Naive thymus-derived CD4-positive, alpha-beta T cell (primary cell): ENCODE results near the gene TLR3. TPM values are rescaled to one million over a fixed set of nuclear protein-coding genes. Genes with fewer than 3 reads are reported as not detected.

Experiments used
- ATAC-seq: fragments of 150-1000 bp; cut with Tn5 transposase; 2 replicates; pipeline ENCODE4 v1.10.0; 2021; ENCODE audit warnings: mild to moderate bottlenecking, moderate library complexity
- CTCF ChIA-PET: fragments of 350-600 bp; sonication (Branson Sonifier 250); formaldehyde crosslinking; loops from one replicate; lab custom pipeline; 2021; ENCODE audit warnings: antibody characterized with exemption; lab: Charles Lee
- POLR2A ChIA-PET: fragments of 350-600 bp; sonication (Branson Sonifier 250); formaldehyde crosslinking; loops from one replicate; lab custom pipeline; 2021; ENCODE audit warnings: antibody characterized with exemption, inconsistent platforms; lab: Charles Lee
- DNase-seq, 9 donors: peaks; one replicate each; pipeline versions ENCODE4 v3.0.0 to v3.0.0-alpha.2; 2020 to 2022; ENCODE audit warnings: mixed read lengths in 1 of 9
- H3K27ac ChIP-seq: one replicate; pipeline ENCODE4 v1.7.0; 2013; ENCODE audit warnings: mild to moderate bottlenecking, low read depth, low read length, moderate library complexity
- H3K27me3 ChIP-seq, 2 donors: one replicate each; pipeline ENCODE4 v1.7.0; 2013; ENCODE audit warnings: low read length in 2 of 2, mild to moderate bottlenecking in 2 of 2, moderate library complexity in 2 of 2; ENCODE audit not compliant: control insufficient read depth in 2 of 2, insufficient read depth in 2 of 2
- H3K36me3 ChIP-seq, 3 experiments: 1 replicate in 2 of 3; 2 replicates in 1 of 3; pipeline ENCODE4 v1.7.0; 2013; ENCODE audit warnings: low read length in 3 of 3, mild to moderate bottlenecking in 3 of 3, moderate library complexity in 1 of 3; ENCODE audit not compliant: insufficient read depth in 3 of 3, control insufficient read depth in 2 of 3
- H3K4me1 ChIP-seq, 2 donors: one replicate each; pipeline ENCODE4 v1.7.0; 2013; ENCODE audit warnings: low read length in 2 of 2, mild to moderate bottlenecking in 2 of 2, moderate library complexity in 1 of 2; ENCODE audit not compliant: control insufficient read depth in 2 of 2, insufficient read depth in 2 of 2
- H3K4me3 ChIP-seq: 2 replicates; pipeline ENCODE4 v1.7.0; 2013; ENCODE audit warnings: mild to moderate bottlenecking, low read length
- H3K9me3 ChIP-seq, 3 experiments: 1 replicate in 2 of 3; 2 replicates in 1 of 3; pipeline ENCODE4 v1.7.0; 2013; ENCODE audit warnings: low read length in 3 of 3; ENCODE audit not compliant: control insufficient read depth in 2 of 3
- H3K27ac Mint-ChIP-seq, 9 donors: one replicate each; pipeline ENCODE4 v1.8.0; 2020 to 2022; ENCODE audit warnings: mixed read lengths in 9 of 9, mild to moderate bottlenecking in 8 of 9, moderate library complexity in 5 of 9, inconsistent platforms in 2 of 9
- H3K27me3 Mint-ChIP-seq, 5 donors: one replicate each; pipeline ENCODE4 v1.8.0; 2021 to 2022; ENCODE audit warnings: mixed read lengths in 5 of 5, mild to moderate bottlenecking in 1 of 5
- H3K36me3 Mint-ChIP-seq, 5 donors: one replicate each; pipeline ENCODE4 v1.8.0; 2020 to 2022; ENCODE audit warnings: mixed read lengths in 5 of 5, mild to moderate bottlenecking in 3 of 5, inconsistent platforms in 1 of 5
- H3K4me1 Mint-ChIP-seq, 7 donors: one replicate each; pipeline ENCODE4 v1.8.0; 2020 to 2022; ENCODE audit warnings: mixed read lengths in 7 of 7, mild to moderate bottlenecking in 3 of 7, inconsistent platforms in 1 of 7
- H3K4me3 Mint-ChIP-seq, 10 donors: one replicate each; pipeline ENCODE4 v1.8.0; 2020 to 2022; ENCODE audit warnings: mild to moderate bottlenecking in 10 of 10, mixed read lengths in 10 of 10, moderate library complexity in 6 of 10, inconsistent platforms in 2 of 10
- H3K9me3 Mint-ChIP-seq, 11 donors: one replicate each; pipeline ENCODE4 v1.8.0; 2020 to 2022; ENCODE audit warnings: mixed read lengths in 11 of 11, mild to moderate bottlenecking in 4 of 11, inconsistent platforms in 1 of 11, moderate library complexity in 1 of 11
- intact Hi-C, 2 donors: fragments of 100-400 bp; cut with micrococcal nuclease; formaldehyde crosslinking; loops; one replicate each; pipeline ENCODE4 v1.15.1; 2023
- polyA plus RNA-seq, 2 donors: library from polyadenylated mRNA; unstranded; fragments of 300-500 nt; fragmentation: Illumina TruSeq; gene quantifications; one replicate each; pipeline ENCODE4 v1.2.3, GENCODE V29; 2021
- total RNA-seq, 6 experiments: library from RNA in 5 of 6; stranded (reverse) in 5 of 6; gene quantifications; 1 replicate in 5 of 6; 2 replicates in 1 of 6; pipeline ENCODE4 v1.2.3 and lab custom pipeline; 2021 to 2026

The TLR3 gene
- total and polyA plus RNA-seq, 7 experiments from 2014 or later: 0.13 to 1.5 (median 0.24) TPM

DNA sequence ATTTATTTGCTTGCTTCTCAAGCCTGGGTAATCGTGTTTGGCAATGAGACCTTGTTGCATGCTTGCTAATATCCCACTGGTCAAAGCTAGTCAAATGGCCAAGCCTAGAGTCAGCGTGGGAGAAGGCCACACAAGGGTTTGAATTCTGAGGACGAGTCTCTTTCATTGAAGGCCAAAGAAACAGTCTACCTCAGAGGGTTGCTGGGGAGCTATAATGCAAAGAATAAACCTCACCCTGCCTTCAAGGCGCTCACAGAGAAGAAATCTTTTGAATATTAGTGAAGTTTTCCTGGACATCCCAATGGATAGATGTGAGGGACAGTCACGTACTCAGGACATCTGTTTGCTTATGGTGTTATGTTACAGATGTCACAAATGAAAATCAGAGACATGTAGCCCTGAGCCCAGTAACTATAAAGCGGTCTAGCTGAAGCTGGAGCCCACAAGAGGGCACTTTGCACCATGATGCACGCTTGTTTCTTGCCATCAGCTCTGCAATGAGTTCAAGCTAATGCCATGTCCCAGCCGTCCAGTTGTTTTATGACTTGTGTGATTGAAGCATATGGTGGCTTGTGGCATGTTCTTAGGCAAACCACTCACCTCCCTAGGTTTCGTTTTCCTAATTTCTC lies 1.1 kb upstream of the TLR3 start:
- H3K27ac Mint-ChIP-seq: peak overlapping the region in 2 of 9 donors; percentile 49 to 80
- H3K4me1 Mint-ChIP-seq: peaks cover 0 to 28% (median 25%) of the 10 kb centered on the region in 7 donors
- H3K27ac ChIP-seq: no peak overlapping the region
- intact Hi-C loops: loop anchor here (1.0 to 5.0 kb wide), 5 partner anchors 37 to 134 kb away; partner anchors contain the start of genes CYP4V2 (in 1 of the 2) and FAM149A (in 1 of the 2)
- ChIA-PET CTCF (interaction anchor here (1.0 to 2.3 kb wide), 6 partner anchors 69 to 519 kb away, joined by 3 to 17 read pairs (median 4); no protein-coding TSS in a partner anchor), POLR2A (interaction anchor here (1.2 kb wide), 1 partner anchor 136 kb away, joined by 4 read pairs; no protein-coding TSS in a partner anchor)
- H3K9me3 ChIP-seq: no peaks in the 10 kb centered on the region
- H3K27me3 Mint-ChIP-seq: peaks cover 0 to 18% (median 14%) of the 10 kb centered on the region in 5 donors
- peak; percentile 77 for ATAC-seq
- H3K4me3 ChIP-seq: peak overlapping the region; percentile 63
- H3K27me3 ChIP-seq: no peaks in the 10 kb centered on the region
- peak in 5 of 9 donors; percentile 14 to 41 (median 16) for DNase-seq
- H3K4me1 ChIP-seq: peaks cover 0 to 3% of the 10 kb centered on the region in 2 donors
- H3K36me3 Mint-ChIP-seq: no peaks in the 10 kb centered on the region
- H3K4me3 Mint-ChIP-seq: peak overlapping the region; percentile 31 to 88 (median 79)
- no peaks in the 10 kb centered on the region for H3K36me3 ChIP-seq
- H3K9me3 Mint-ChIP-seq: no peaks in the 10 kb centered on the region

DNA sequence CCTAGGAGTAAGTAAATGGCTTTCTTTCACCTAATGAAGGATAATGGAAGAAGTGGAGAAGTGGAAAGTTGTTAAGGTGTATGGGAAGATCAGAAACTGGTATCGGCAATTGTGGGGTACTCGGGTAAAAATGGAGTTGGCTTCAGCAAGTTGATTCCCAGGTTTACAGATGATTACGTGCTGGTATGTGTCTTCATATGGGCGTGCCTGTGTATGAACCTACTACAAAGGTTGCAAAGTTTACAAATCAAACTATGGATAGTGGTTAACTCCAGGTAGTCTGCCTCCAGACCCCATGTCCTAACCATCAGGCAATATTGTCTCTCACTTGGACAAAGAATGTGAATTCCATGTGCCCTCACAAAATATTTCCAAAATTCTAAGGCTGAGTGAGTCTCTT lies 773 bp downstream of the TLR3 start:
- Histone ChIP-seq H3K27ac (no peak overlapping the region), H3K9me3 (no peaks in the 10 kb centered on the region), H3K4me3 (no peak overlapping the region), H3K36me3 (no peaks in the 10 kb centered on the region), H3K4me1 (peaks cover 0 to 3% of the 10 kb centered on the region in 2 donors), H3K27me3 (no peaks in the 10 kb centered on the region)
- ChIA-PET POLR2A (no interaction called here), CTCF (no interaction called here)
- peaks cover 0 to 28% (median 25%) of the 10 kb centered on the region in 7 donors for H3K4me1 Mint-ChIP-seq
- intact Hi-C loops: loop anchor here (1.0 to 5.0 kb wide), 4 partner anchors 35 to 123 kb away; partner anchors contain the start of genes CYP4V2 (in 1 of the 2) and FAM149A (in 1 of the 2)
- ATAC-seq: no peak
- H3K9me3 Mint-ChIP-seq: no peaks in the 10 kb centered on the region
- DNase-seq: no peak
- no peaks in the 10 kb centered on the region for H3K36me3 Mint-ChIP-seq
- peak overlapping the region in 6 of 10 donors; percentile 2 to 88 (median 81) for H3K4me3 Mint-ChIP-seq
- H3K27me3 Mint-ChIP-seq: peaks cover 0 to 17% (median 8%) of the 10 kb centered on the region in 5 donors
- peak overlapping the region in 5 of 9 donors; percentile 0 to 74 (median 23) for H3K27ac Mint-ChIP-seq

GRCh38 chr4:186072516-186072915 lies 3.6 kb downstream of the TLR3 start:
- Mint-ChIP-seq H3K36me3 (no peaks in the 10 kb centered on the region), H3K4me1 (peaks cover 0 to 25% (median 22%) of the 10 kb centered on the region in 7 donors), H3K4me3 (no peak overlapping the region), H3K27ac (no peak overlapping the region), H3K9me3 (no peaks in the 10 kb centered on the region), H3K27me3 (peaks cover 0 to 20% (median 0%) of the 10 kb centered on the region in 5 donors)
- intact Hi-C loops: no loop called here
- POLR2A ChIA-PET: no interaction called here
- H3K4me1 ChIP-seq: peaks cover 0 to 3% of the 10 kb centered on the region in 2 donors
- no peaks in the 10 kb centered on the region for H3K27me3 ChIP-seq
- H3K27ac ChIP-seq: no peak overlapping the region
- no peaks in the 10 kb centered on the region for H3K36me3 ChIP-seq
- CTCF ChIA-PET: no interaction called here
- DNase-seq: no peak
- H3K9me3 ChIP-seq: no peaks in the 10 kb centered on the region
- no peak overlapping the region for H3K4me3 ChIP-seq
- no peak for ATAC-seq

DNA sequence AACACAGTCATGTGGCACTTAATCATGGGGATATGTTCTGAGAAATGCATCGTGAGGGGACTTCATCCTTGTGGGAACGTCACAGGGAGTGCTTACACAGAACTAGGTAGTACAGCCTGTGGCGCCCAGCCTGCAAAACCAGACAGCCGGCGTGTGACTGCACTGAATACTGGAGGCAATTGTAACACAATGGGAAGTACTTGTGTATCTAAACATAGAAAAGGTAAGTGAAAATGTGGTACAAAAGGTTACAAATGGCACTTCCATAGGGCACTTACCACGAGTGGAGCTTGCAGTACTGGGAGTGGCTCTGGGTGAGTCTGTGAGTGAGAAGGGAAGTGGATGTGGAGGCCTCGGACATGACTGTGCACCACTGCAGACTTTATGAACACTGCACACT lies 5.2 kb downstream of the TLR3 start:
- H3K27me3 Mint-ChIP-seq: peaks cover 0 to 22% (median 0%) of the 10 kb centered on the region in 5 donors
- H3K9me3 Mint-ChIP-seq: no peaks in the 10 kb centered on the region
- ChIA-PET CTCF (no interaction called here), POLR2A (no interaction called here)
- peak overlapping the region in 1 of 9 donors; percentile 16 for H3K27ac Mint-ChIP-seq
- intact Hi-C loops: no loop called here
- H3K4me3 Mint-ChIP-seq: no peak overlapping the region
- no peak for DNase-seq
- H3K27ac ChIP-seq: no peak overlapping the region
- peaks cover 0 to 3% of the 10 kb centered on the region in 2 donors for H3K4me1 ChIP-seq
- no peak overlapping the region for H3K4me3 ChIP-seq
- no peaks in the 10 kb centered on the region for H3K36me3 Mint-ChIP-seq
- H3K27me3 ChIP-seq: no peaks in the 10 kb centered on the region
- no peaks in the 10 kb centered on the region for H3K9me3 ChIP-seq
- peak; percentile 40 for ATAC-seq
- no peaks in the 10 kb centered on the region for H3K36me3 ChIP-seq
- H3K4me1 Mint-ChIP-seq: peaks cover 0 to 10% (median 6%) of the 10 kb centered on the region in 7 donors

DNA sequence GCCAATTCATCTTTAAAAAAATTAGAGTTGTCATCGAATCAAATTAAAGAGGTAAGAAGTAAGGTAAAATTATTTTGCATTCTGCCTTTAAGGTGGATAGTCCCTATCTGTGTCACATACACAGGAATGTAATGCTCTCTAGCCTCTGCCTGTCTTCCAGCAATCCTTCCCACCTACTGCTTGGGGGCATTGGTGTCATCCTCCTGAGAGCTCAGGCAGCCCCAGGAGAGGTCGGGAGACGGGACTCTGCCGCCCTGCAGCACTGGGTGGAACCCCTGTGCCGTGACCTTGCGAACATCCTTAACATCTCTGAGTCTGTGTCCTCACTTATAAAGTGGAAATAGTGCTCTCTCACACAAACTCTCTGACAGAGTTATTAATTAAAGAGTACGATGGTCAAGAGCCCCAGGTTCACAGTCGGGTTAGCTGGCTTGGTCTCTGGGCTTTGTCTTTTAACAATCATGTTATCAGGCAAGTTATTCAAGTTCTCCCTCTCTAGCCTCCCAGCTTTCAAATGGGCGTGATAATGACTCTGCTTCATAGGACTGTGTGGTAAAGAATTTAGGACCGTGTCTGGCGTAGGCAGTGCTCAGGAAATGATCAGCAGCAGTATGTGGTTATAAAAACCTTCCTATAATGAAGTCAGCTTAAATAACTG lies 10.2 kb downstream of the TLR3 start:
- ATAC-seq: no peak
- Histone ChIP-seq H3K36me3 (no peaks in the 10 kb centered on the region), H3K4me3 (no peak overlapping the region), H3K27me3 (no peaks in the 10 kb centered on the region), H3K27ac (no peak overlapping the region), H3K4me1 (no peaks in the 10 kb centered on the region), H3K9me3 (no peaks in the 10 kb centered on the region)
- Mint-ChIP-seq H3K36me3 (no peaks in the 10 kb centered on the region), H3K27me3 (peaks cover 0 to 12% (median 3%) of the 10 kb centered on the region in 5 donors), H3K9me3 (no peaks in the 10 kb centered on the region), H3K27ac (no peak overlapping the region), H3K4me3 (no peak overlapping the region), H3K4me1 (no peaks in the 10 kb centered on the region)
- ChIA-PET CTCF (no interaction called here), POLR2A (no interaction called here)
- intact Hi-C loops: no loop called here
- DNase-seq: no peak

DNA sequence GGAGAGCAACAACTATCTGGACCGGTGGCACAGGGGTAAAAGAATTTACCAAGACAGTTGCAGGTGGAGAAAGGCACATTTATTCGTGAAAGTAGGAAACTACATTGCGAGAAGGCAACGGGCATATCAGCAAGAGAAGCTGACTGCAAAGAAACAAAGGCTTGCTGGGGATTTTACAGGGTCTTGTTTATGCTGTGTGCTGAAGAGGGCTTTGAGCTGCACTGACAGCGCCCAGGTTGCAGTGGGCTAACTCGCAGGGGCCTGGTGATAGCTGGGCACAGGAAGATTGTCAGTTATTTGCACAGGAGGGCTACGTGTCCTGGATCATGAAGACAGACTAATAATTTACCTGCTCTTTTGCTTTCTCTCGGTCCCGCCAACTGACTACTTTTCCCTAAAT lies 10.7 kb downstream of the TLR3 start:
- Mint-ChIP-seq H3K4me1 (no peaks in the 10 kb centered on the region), H3K4me3 (no peak overlapping the region), H3K36me3 (no peaks in the 10 kb centered on the region), H3K27me3 (peaks cover 0 to 12% (median 3%) of the 10 kb centered on the region in 5 donors), H3K9me3 (no peaks in the 10 kb centered on the region), H3K27ac (no peak overlapping the region)
- CTCF ChIA-PET: no interaction called here
- Histone ChIP-seq H3K4me3 (no peak overlapping the region), H3K36me3 (no peaks in the 10 kb centered on the region), H3K27ac (no peak overlapping the region), H3K4me1 (no peaks in the 10 kb centered on the region), H3K27me3 (no peaks in the 10 kb centered on the region), H3K9me3 (no peaks in the 10 kb centered on the region)
- POLR2A ChIA-PET: no interaction called here
- no peak for DNase-seq
- no peak for ATAC-seq
- intact Hi-C loops: no loop called here
